Parathyroid adenoma (tissue), 2 donors: ENCODE data around the gene HIP1.

Experiments
- H2AFZ ChIP-seq: fragments of 300-600 bp; sonication (generic); one replicate; pipeline ENCODE4 v1.7.0; 2017; ENCODE audit warnings: antibody characterized with exemption, mild to moderate bottlenecking
- H3K27ac ChIP-seq: fragments of 300-600 bp; sonication (generic); one replicate; pipeline ENCODE4 v1.7.0; 2017
- H3K27me3 ChIP-seq: fragments of 300-600 bp; sonication (generic); one replicate; pipeline ENCODE4 v1.7.0; 2017; ENCODE audit warnings: low read length; ENCODE audit not compliant: control insufficient read depth, insufficient read depth
- H3K36me3 ChIP-seq: fragments of 300-600 bp; sonication (generic); one replicate; pipeline ENCODE4 v1.7.0; 2017; ENCODE audit warnings: low read length; ENCODE audit not compliant: control insufficient read depth, insufficient read depth
- H3K4me1 ChIP-seq: fragments of 300-600 bp; sonication (generic); one replicate; pipeline ENCODE4 v1.7.0; 2017; ENCODE audit warnings: control low read depth
- H3K4me2 ChIP-seq: fragments of 300-600 bp; sonication (generic); one replicate; pipeline ENCODE4 v1.7.0; 2017; ENCODE audit warnings: low read length
- H3K4me3 ChIP-seq: fragments of 300-600 bp; sonication (generic); one replicate; pipeline ENCODE4 v1.7.0; 2017; ENCODE audit warnings: low read depth, low read length
- H3K79me2 ChIP-seq: fragments of 300-600 bp; sonication (generic); one replicate; pipeline ENCODE4 v1.7.0; 2017; ENCODE audit warnings: control low read depth
- H3K9ac ChIP-seq: fragments of 300-600 bp; sonication (generic); one replicate; pipeline ENCODE4 v1.7.0; 2017; ENCODE audit warnings: mild to moderate bottlenecking
- H3K9me3 ChIP-seq: fragments of 300-600 bp; sonication (generic); one replicate; pipeline ENCODE4 v1.7.0; 2017; ENCODE audit warnings: low read length; ENCODE audit not compliant: control insufficient read depth
- CTCF ChIP-seq: fragments of 300-600 bp; sonication (generic); IDR thresholded peaks from one replicate; pipeline ENCODE4 v1.7.0; 2017; ENCODE audit warnings: antibody characterized with exemption, mild to moderate bottlenecking
- donor health status: primary hyperparathyroidism.

HIP1 gene

GRCh38 chr7:75660566-75661215 is 78.0 kb downstream of the HIP1 start:
- Histone ChIP-seq H3K4me3 (no peak overlapping the region), H3K9me3 (no peaks in the 10 kb centered on the region), H3K9ac (no peak overlapping the region)

GRCh38 chr7:75658802-75659201 is 79.9 kb downstream of the HIP1 start:
- H3K36me3 ChIP-seq: no peaks in the 10 kb centered on the region
- no peak for TF ChIP-seq CTCF
- no peak overlapping the region for H2AFZ ChIP-seq
- no peak overlapping the region for H3K27ac ChIP-seq
- H3K9ac ChIP-seq: no peak overlapping the region
- H3K4me1 ChIP-seq: no peaks in the 10 kb centered on the region
- H3K9me3 ChIP-seq: no peaks in the 10 kb centered on the region
- no peaks in the 10 kb centered on the region for H3K79me2 ChIP-seq
- H3K4me2 ChIP-seq: no peak overlapping the region
- no peaks in the 10 kb centered on the region for H3K27me3 ChIP-seq
- H3K4me3 ChIP-seq: no peak overlapping the region

More at GRCh38 chr7:75660566-75661215, 78.0 kb downstream of the HIP1 start:
- no peak for TF ChIP-seq CTCF
- H2AFZ ChIP-seq: no peak overlapping the region
- no peak overlapping the region for H3K4me2 ChIP-seq
- no peaks in the 10 kb centered on the region for H3K27me3 ChIP-seq
- no peaks in the 10 kb centered on the region for H3K36me3 ChIP-seq
- no peak overlapping the region for H3K27ac ChIP-seq
- H3K79me2 ChIP-seq: no peaks in the 10 kb centered on the region
- H3K4me1 ChIP-seq: no peaks in the 10 kb centered on the region

GRCh38 chr7:75658369-75658768 is 80.4 kb downstream of the HIP1 start:
- Histone ChIP-seq H3K36me3 (no peaks in the 10 kb centered on the region), H3K27ac (no peak overlapping the region), H3K4me3 (no peak overlapping the region), H3K9ac (no peak overlapping the region), H3K4me1 (no peaks in the 10 kb centered on the region), H2AFZ (no peak overlapping the region), H3K79me2 (no peaks in the 10 kb centered on the region), H3K4me2 (no peak overlapping the region), H3K27me3 (no peaks in the 10 kb centered on the region), H3K9me3 (no peaks in the 10 kb centered on the region)
- TF ChIP-seq CTCF: no peak

GRCh38 chr7:75657866-75658265 is 80.9 kb downstream of the HIP1 start:
- no peaks in the 10 kb centered on the region for H3K36me3 ChIP-seq
- no peak overlapping the region for H2AFZ ChIP-seq
- H3K27me3 ChIP-seq: no peaks in the 10 kb centered on the region
- H3K4me1 ChIP-seq: no peaks in the 10 kb centered on the region
- H3K9ac ChIP-seq: no peak overlapping the region
- no peak overlapping the region for H3K4me3 ChIP-seq
- no peak overlapping the region for H3K27ac ChIP-seq
- no peaks in the 10 kb centered on the region for H3K9me3 ChIP-seq
- H3K79me2 ChIP-seq: no peaks in the 10 kb centered on the region
- no peak overlapping the region for H3K4me2 ChIP-seq
- TF ChIP-seq CTCF: no peak

GRCh38 chr7:75656740-75657139 is 82.0 kb downstream of the HIP1 start:
- Histone ChIP-seq H3K4me1 (no peaks in the 10 kb centered on the region), H3K4me2 (no peak overlapping the region), H3K27me3 (no peaks in the 10 kb centered on the region), H3K36me3 (no peaks in the 10 kb centered on the region), H3K79me2 (no peaks in the 10 kb centered on the region), H2AFZ (no peak overlapping the region), H3K27ac (no peak overlapping the region), H3K9ac (no peak overlapping the region), H3K4me3 (no peak overlapping the region), H3K9me3 (no peaks in the 10 kb centered on the region)
- TF ChIP-seq CTCF: no peak
